GM15510 (cell line): ENCODE results near the gene LY6G5C.

Experiments
- POLR2A ChIP-seq: IDR thresholded peaks from 3 replicates; pipeline ENCODE4 v1.6.1; 2011; ENCODE audit warnings: borderline replicate concordance; ENCODE audit not compliant: insufficient read length; ENCODE audit errors: extremely low read depth

LY6G5C gene

DNA sequence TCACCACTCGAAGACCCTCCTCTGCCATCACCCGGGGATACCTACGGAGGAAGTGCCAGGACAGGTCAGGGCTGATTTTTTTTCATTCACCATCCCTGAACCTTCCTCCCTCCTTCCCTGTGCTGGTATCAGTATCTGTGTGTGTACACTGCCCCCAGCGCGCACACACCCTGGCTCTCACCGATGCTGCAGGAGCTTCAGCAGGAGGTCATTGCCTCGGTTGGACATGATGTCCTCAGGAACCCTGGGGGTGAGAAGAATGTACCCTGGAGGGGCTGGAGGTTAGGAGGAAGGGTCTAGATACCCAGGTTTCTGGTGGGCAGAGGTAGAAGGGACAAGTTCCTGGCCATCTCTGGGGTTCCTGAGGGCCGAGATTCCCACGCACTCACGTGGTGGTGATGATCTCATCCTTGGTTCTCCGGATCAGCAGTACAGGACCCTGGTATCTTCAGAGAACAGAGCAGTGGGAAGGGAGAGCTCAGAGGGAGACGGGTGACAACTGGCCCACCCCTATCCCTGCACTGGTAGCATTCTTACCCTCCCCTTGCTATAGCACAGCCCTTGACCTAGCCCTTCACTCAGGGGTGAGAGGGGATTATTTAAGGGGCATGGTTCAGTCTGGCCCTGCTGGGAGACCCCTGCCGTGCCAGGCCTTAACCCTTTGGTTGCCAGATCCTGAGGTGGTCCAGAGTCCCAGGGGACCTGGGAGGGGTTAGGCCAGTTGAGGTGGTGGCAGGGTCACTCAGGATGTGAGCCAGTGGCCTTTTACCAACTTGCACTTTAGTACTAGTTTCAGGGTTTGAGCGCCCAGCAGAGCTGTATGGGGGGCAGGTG is 7.2 kb upstream of the LY6G5C start:
- no peak for TF ChIP-seq POLR2A

- no peak for TF ChIP-seq POLR2A
Measured at GRCh38 chr6:31687321-31687720, 6.5 kb upstream of the LY6G5C start.

DNA sequence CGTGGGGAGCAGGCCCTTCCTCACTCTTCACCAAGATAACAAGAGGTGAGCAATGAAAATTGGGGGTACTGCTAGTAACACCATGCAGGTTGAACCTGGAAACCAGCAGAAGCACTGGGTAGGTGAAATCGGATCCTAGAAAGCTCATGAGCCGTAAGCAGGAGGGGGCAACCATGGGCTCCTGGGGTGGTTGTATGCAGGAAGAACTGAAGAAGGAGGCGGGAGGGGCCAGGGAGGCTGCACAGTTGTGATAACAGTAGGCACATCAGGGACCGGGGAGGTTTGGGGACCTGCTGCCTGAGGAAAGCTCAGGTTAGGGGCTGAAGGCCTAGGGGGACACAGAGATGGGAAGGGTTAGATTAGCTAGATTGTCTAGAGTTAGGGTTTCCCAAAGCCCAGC is 5.6 kb upstream of the LY6G5C start:
- TF ChIP-seq POLR2A = no peak

- no peak for TF ChIP-seq POLR2A
Measured at GRCh38 chr6:31683591-31683990, 2.7 kb upstream of the LY6G5C start.

DNA sequence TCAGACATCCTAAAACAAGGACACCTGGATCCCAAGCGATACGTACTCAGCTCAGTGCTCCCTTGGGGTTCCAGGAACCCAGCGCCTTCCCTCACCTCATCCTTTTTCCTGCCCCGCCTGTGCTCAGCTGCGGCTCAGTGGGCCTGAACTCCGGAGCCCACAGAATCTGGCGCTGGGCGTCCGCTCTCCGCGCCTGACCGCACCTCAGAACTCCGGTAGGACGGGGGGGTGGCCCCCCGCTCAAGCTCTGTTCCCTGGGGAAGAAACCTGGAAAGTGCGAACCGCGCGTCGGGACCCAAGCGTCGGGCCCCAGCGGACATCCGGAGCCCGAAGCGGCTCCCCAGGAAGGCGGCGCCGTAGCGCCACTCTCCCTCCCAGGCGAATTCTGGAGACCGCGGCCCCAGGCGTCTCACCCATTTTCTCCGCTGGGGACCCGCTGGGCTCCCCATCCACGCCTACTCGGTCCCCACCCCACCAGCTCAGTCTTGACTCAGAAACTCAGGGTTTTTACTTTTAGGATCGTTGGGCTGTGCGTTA is 336 bp upstream of the LY6G5C start:
- peak; percentile 38 for TF ChIP-seq POLR2A

DNA sequence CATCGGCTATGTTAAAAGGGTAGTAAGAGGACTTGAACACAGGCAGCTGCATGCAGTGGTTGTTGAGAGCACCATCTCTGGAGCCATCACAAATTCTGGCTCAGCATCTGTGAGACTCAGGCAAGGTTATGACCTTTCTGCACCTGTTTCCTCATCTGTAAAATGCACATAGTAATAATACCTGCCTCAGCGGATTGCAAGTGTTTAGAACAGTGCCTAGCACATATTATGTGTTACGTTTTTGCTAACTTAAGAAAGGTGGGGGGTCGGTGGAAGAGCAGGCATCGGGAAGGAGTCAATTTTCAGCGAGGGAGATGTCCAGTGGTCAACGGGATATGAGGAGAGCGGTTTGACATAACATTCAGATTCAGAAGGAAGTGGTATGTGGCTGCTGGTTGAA is 2.9 kb downstream of the LY6G5C start:
- TF ChIP-seq POLR2A = no peak

- TF ChIP-seq POLR2A = no peak
Measured at GRCh38 chr6:31676904-31677303, 4.0 kb downstream of the LY6G5C start.

- TF ChIP-seq POLR2A = no peak
Measured at GRCh38 chr6:31676322-31676903, 4.5 kb downstream of the LY6G5C start.

GRCh38 chr6:31669676-31670075 is 11.2 kb downstream of the LY6G5C start, which contains the start of gene LY6G5B:
LY6G5B (plus strand) TSS chr6:31669976; CDS start chr6:31670951, 975 bp downstream.
- no peak for TF ChIP-seq POLR2A

DNA sequence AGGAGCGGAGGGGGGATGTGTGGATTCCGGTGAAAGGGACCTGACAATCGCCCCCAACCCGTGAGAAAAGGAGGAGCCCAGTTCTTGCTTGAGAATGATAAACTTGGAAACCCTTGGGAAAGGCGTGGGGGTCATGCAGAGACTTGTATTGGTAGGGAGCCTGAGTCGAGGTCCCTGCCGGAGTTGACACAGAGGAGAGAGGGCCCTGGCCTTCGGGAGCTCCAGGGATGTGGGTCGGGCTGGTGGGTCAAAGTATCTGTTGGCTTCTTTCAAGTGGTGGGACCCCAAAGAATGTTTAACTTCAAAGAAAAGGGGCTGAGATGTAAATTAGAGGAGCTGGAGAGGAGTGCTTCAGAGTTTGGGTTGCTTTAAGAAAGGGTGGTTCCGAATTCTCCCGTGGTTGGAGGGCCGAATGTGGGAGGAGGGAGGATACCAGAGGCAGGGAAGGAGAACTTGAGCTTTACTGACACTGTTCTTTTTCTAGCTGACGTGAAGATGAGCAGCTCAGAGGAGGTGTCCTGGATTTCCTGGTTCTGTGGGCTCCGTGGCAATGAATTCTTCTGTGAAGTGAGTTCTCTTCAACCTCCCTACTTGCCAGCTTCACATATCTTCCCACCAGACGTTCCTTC is 14.4 kb downstream of the LY6G5C start:
- TF ChIP-seq POLR2A = no peak

DNA sequence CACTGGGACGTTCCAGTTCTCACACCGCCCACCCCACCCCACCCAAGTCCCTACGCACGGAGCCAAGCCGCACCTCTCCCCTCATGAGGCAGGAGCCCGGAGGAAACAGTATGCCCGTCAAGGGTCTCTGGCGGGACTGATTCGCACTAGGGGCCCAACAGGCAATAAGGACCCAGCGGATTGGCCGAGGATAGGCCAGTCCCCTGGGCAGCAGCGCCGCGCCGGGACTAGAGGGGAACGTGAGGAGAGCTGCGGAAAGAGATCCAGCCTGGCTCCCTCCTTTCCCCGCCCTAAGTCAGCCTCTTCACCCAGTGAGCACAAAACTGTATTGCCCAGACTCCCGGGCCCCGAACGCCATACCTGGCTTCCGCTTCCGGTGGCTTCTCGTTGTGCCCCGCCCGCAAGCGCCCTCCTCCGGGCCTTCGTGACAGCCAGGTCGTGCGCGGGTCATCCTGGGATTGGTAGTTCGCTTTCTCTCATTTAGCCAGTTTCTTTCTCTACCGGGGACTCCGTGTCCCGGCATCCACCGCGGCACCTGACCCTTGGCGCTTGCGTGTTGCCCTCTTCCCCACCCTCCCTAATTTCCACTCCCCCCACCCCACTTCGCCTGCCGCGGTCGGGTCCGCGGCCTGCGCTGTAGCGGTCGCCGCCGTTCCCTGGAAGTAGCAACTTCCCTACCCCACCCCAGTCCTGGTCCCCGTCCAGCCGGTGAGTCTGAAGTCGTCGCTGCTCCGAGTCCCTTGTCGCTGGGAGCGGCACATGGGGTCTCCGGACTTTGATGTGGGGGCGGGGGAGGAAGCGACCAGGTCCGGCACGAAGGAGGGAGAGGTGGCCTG is 15.1 kb downstream of the LY6G5C start, which contains the start of gene CSNK2B:
TSS of gene CSNK2B (plus strand) at position 580 of the 836 bp plus-strand sequence. CDS start 752 bp downstream, outside the sequence.
- TF ChIP-seq POLR2A = peak; percentile 79

DNA sequence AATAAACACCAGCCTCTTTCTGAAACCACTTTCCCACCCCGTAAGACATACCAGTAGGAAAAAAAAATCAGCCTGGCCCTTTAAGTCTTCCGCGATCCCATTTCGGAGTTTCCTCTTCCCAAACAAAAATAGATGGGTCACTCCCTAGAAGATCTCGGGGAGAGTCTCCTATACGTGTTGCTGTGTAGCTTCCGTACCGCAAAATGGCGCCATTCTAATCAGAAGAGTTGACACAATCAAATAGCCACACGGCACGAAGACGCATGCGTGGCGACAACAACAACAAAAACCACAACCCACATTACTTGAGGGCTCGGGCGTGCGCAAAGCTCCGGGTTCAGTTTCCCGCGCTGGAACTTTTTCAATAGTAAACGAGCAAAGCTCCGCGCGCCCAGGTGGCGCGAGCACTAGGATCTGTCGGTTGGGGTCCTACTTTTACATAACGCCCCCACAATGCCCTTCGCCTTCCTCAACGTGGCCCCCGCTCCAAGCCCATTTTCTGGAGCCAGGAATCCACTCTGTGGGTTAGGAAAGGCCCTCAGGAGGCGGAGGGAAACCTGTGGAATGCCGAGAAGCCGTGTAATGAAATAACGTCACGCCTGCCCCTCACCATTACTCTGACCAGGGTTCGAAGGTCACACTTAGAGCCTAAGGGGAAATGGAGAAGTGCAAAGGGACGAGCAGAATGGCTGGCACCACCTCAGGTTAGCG is 15.9 kb downstream of the LY6G5C start, which contains the start of gene GPANK1:
TSS of gene GPANK1 (minus strand) at position 208 of the 711 bp plus-strand sequence. CDS start 519 bp downstream, outside the sequence.
- TF ChIP-seq POLR2A = peak; percentile 19

DNA sequence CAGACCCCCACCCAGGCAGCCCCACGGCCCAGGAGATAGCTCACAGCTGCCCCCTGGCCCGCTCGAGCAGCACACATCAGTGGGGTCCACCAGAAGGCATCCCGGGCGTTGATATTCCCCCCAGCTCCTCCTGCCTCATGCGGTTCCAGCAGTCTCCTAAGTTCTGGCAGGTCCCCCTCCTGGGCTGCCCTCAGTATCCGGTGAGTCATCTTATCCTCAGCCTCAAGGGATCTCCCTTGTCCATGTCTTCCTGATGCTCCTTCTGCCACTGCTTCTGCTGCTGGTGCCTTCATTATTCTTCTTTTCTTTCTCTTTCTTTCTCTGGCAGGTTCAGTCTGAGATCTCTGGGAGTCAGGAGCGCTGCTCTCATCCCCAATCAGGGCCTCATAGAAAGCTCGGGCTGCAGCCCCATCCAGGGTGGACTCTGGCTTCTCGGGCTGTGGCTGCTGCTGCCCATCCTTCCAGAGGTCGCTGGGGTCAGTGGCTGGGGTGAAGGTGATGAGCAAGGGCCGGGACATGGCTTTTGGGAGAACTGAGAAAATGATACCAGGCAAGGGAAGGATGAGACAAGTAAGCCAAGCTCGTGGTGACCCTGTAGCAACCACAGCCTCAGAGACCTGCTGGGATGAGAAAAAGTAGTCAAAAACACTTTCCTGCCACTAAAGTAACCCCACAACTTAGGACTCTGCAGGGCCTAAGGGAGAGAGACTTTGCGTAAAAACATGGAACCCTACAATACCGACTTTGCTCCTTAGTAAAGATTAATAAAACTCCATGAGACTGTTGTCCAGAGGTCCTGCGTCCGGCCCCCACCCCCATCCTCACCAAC is 16.7 kb downstream of the LY6G5C start:
- TF ChIP-seq POLR2A = no peak
